ENCODE results near the gene CELF2.
A peak's percentile ranks its signal among the peaks of the same experiment; 100 is the strongest.
"Not testable (repeated sequence)": the region's sequence is repeated elsewhere in the genome, so short reads cannot be mapped to it uniquely, and the experiment has no call there.

The CELF2 gene

GRCh38 chr10:11017570-11018431 lies at the start of gene CELF2:
Gene CELF2, plus strand, starts transcription at chr10:11017872. Its CDS starts 218 bp downstream, at chr10:11018090.
- DNase-seq (ENCODE audit: low read depth), result peak; percentile 9

- no peak for DNase-seq (ENCODE audit: low read depth)
These were observed 49.4 kb upstream of the CELF2 start for GRCh38 chr10:10968257-10968588.

- no peak for DNase-seq (ENCODE audit: low read depth)
These were observed 44.4 kb upstream of the CELF2 start for GRCh38 chr10:10973310-10973709.

- no peak for DNase-seq (ENCODE audit: low read depth)
These were observed 42.0 kb upstream of the CELF2 start for GRCh38 chr10:10975647-10976046.

- no peak for DNase-seq (ENCODE audit: low read depth)
These were observed 41.0 kb upstream of the CELF2 start for GRCh38 chr10:10976652-10977051.

- no peak for DNase-seq (ENCODE audit: low read depth)
These were observed 40.3 kb upstream of the CELF2 start for GRCh38 chr10:10977226-10977956.

- no peak for DNase-seq (ENCODE audit: low read depth)
These were observed 39.7 kb upstream of the CELF2 start for GRCh38 chr10:10977978-10978377.

- no peak for DNase-seq (ENCODE audit: low read depth)
These were observed 32.3 kb upstream of the CELF2 start for GRCh38 chr10:10985361-10985760.

- DNase-seq (ENCODE audit: low read depth), result no peak
These were observed 31.1 kb upstream of the CELF2 start for GRCh38 chr10:10986606-10987005.

GRCh38 chr10:10987111-10987510 lies 30.6 kb upstream of the CELF2 start:
- no peak for DNase-seq (ENCODE audit: low read depth)

GRCh38 chr10:10989669-10990068 lies 28.0 kb upstream of the CELF2 start:
- no peak for DNase-seq (ENCODE audit: low read depth)

GRCh38 chr10:10991144-10991543 lies 26.5 kb upstream of the CELF2 start:
- DNase-seq (ENCODE audit: low read depth), result no peak

GRCh38 chr10:10992072-10992471 lies 25.6 kb upstream of the CELF2 start:
- DNase-seq (ENCODE audit: low read depth), result no peak

- DNase-seq (ENCODE audit: low read depth), result no peak
These were observed 24.5 kb upstream of the CELF2 start for GRCh38 chr10:10992961-10993714.

GRCh38 chr10:10993785-10994184 lies 23.9 kb upstream of the CELF2 start:
- DNase-seq (ENCODE audit: low read depth), result no peak

GRCh38 chr10:10994360-10994759 lies 23.3 kb upstream of the CELF2 start:
- DNase-seq (ENCODE audit: low read depth), result no peak

- no peak for DNase-seq (ENCODE audit: low read depth)
These were observed 22.6 kb upstream of the CELF2 start for GRCh38 chr10:10995120-10995519.

GRCh38 chr10:10996966-10997620 lies 20.6 kb upstream of the CELF2 start:
- DNase-seq (ENCODE audit: low read depth), result no peak

- not testable (repeated sequence) for DNase-seq (ENCODE audit: low read depth)
These were observed 18.2 kb upstream of the CELF2 start for GRCh38 chr10:10999501-10999900.

- DNase-seq (ENCODE audit: low read depth), result no peak
These were observed 15.2 kb upstream of the CELF2 start for GRCh38 chr10:11002485-11002884.

- no peak for DNase-seq (ENCODE audit: low read depth)
These were observed 14.8 kb upstream of the CELF2 start for GRCh38 chr10:11002916-11003315.

GRCh38 chr10:11003679-11004078 lies 14.0 kb upstream of the CELF2 start:
- no peak for DNase-seq (ENCODE audit: low read depth)
